ENCODE data around the gene INPP5A.

GRCh38 chr10:132805599-132805998 is 268.0 kb downstream of the INPP5A start:
- TF ChIP-seq POLR2A (IDR thresholded peaks at IDR 0.05; ENCODE audit: low read length) (no peak), GATA1 (IDR thresholded peaks at IDR 0.05; ENCODE audit: low read depth, low read length) (no peak)

Measured in erythroblast (primary cell).